Neural cell (in vitro differentiated cells): ENCODE measurements around the gene ANKRD13A. TPM values are rescaled to one million over a fixed set of nuclear protein-coding genes. Genes with fewer than 3 reads are reported as not detected.

Source experiments
- H2AFZ ChIP-seq: fragments of 200-600, 300-800 bp; sonication (generic), shearing (Covaris generic); 2 replicates; pipeline ENCODE4 v1.6.0; 2014; ENCODE audit warnings: low read depth, mild to moderate bottlenecking, antibody characterized with exemption, low read length, moderate library complexity
- H3F3A ChIP-seq: fragments of 200-600 bp; shearing (Covaris generic); 2 replicates; pipeline ENCODE4 v1.6.1; 2016; ENCODE audit warnings: mild to moderate bottlenecking, moderate library complexity, mixed read lengths, antibody characterized with exemption, low read length; ENCODE audit not compliant: insufficient read depth, poor library complexity, severe bottlenecking
- H3K27ac ChIP-seq: fragments of 200-600, 300-800 bp; sonication (generic), shearing (Covaris generic); 2 replicates; pipeline ENCODE4 v1.5.1; 2014; ENCODE audit warnings: mild to moderate bottlenecking, low read length, moderate library complexity
- H3K27me3 ChIP-seq: fragments of 300-800, 200-600 bp; sonication (generic), shearing (Covaris generic); 2 replicates; pipeline ENCODE4 v1.6.0; 2014; ENCODE audit warnings: mild to moderate bottlenecking, low read depth, low read length, moderate library complexity; ENCODE audit not compliant: insufficient read depth
- H3K36me3 ChIP-seq: fragments of 300-800, 200-600 bp; sonication (generic), shearing (Covaris generic); 2 replicates; pipeline ENCODE4 v1.5.1; 2014; ENCODE audit warnings: mild to moderate bottlenecking, antibody characterized with exemption, low read length, moderate library complexity; ENCODE audit not compliant: insufficient read depth
- H3K4me2 ChIP-seq: fragments of 300-800, 200-600 bp; sonication (generic), shearing (Covaris generic); 2 replicates; pipeline ENCODE4 v1.6.0; 2014; ENCODE audit warnings: mild to moderate bottlenecking, low read length
- H3K4me3 ChIP-seq: fragments of 300-800, 200-600 bp; sonication (generic), shearing (Covaris generic); 2 replicates; pipeline ENCODE4 v1.5.1; 2014; ENCODE audit warnings: mild to moderate bottlenecking, low read length, moderate library complexity
- H3K79me2 ChIP-seq: fragments of 200-600 bp; shearing (Covaris generic); replicated peaks from 2 replicates; pipeline ENCODE4 v1.6.0; 2014; ENCODE audit warnings: mild to moderate bottlenecking, low read length, moderate library complexity; ENCODE audit not compliant: insufficient read depth
- H3K9ac ChIP-seq: fragments of 300-800, 200-600 bp; sonication (generic), shearing (Covaris generic); 2 replicates; pipeline ENCODE4 v1.6.1; 2016; ENCODE audit warnings: mild to moderate bottlenecking, low read length, mixed read lengths
- H3K9me2 ChIP-seq: fragments of 200-600 bp; shearing (Covaris generic); 2 replicates; pipeline ENCODE4 v1.6.1; 2016; ENCODE audit warnings: mild to moderate bottlenecking, low read length, mixed read lengths; ENCODE audit not compliant: insufficient read depth
- H3K9me3 ChIP-seq: fragments of 200-600, 300-800 bp; sonication (generic), shearing (Covaris generic); 2 replicates; pipeline ENCODE4 v1.6.1; 2016; ENCODE audit warnings: mild to moderate bottlenecking, mixed run types, low read length, moderate library complexity, mixed read lengths
- H4K20me1 ChIP-seq: fragments of 200-600 bp; shearing (Covaris generic); 2 replicates; pipeline ENCODE4 v1.6.1; 2016; ENCODE audit warnings: mild to moderate bottlenecking, mixed run types; ENCODE audit not compliant: insufficient read depth
- EP300 ChIP-seq: fragments of 450-650 bp; conservative IDR thresholded peaks from 2 replicates; pipeline ENCODE4 v1.6.1; 2014; ENCODE audit warnings: antibody characterized with exemption, mild to moderate bottlenecking, moderate library complexity; ENCODE audit not compliant: poor library complexity, severe bottlenecking
- EZH2 ChIP-seq: fragments of 200-600, 300-800 bp; shearing (Covaris generic), sonication (generic); IDR thresholded peaks from 2 replicates; pipeline ENCODE4 v1.6.1; 2014; ENCODE audit warnings: antibody characterized with exemption, low read length, borderline replicate concordance, mild to moderate bottlenecking; ENCODE audit not compliant: insufficient read depth, poor library complexity, severe bottlenecking
- MXI1 ChIP-seq: fragments of 450-650 bp; conservative IDR thresholded peaks from 2 replicates; pipeline ENCODE4 v1.6.1; 2014; ENCODE audit warnings: antibody characterized with exemption, mild to moderate bottlenecking; ENCODE audit not compliant: poor library complexity, severe bottlenecking
- POLR2AphosphoS5 ChIP-seq: IDR thresholded peaks from 2 replicates; pipeline ENCODE4 v1.6.1; 2012
- RAD21 ChIP-seq: fragments of 450-650 bp; conservative IDR thresholded peaks from 2 replicates; pipeline ENCODE4 v1.6.1; 2014; ENCODE audit warnings: antibody characterized with exemption, mild to moderate bottlenecking, moderate library complexity
- SMC3 ChIP-seq: fragments of 450-650 bp; conservative IDR thresholded peaks from 2 replicates; pipeline ENCODE4 v1.6.1; 2014; ENCODE audit warnings: antibody characterized with exemption, mild to moderate bottlenecking, moderate library complexity; ENCODE audit not compliant: poor library complexity
- TAF1 ChIP-seq: IDR thresholded peaks from 2 replicates; pipeline ENCODE4 v1.6.1; 2012; ENCODE audit warnings: low read depth
- polyA plus RNA-seq: library from polyadenylated mRNA; depleted of rRNA; stranded (reverse); fragments of >200 nt; gene quantifications from 2 replicates; pipeline ENCODE4 v1.2.3, GENCODE V29; 2014
- TF ChIP-seq, protein P1 (sequence below): fragments of 450-650 bp; IDR thresholded peaks from 2 replicates; pipeline ENCODE4 v1.5.1; 2014; ENCODE audit warnings: antibody characterized with exemption, mild to moderate bottlenecking, moderate library complexity; ENCODE audit not compliant: poor library complexity, severe bottlenecking
- TF ChIP-seq, protein P2 (sequence below): IDR thresholded peaks from 2 replicates; pipeline ENCODE4 v1.6.1; 2012; ENCODE audit warnings: borderline replicate concordance

Gene ANKRD13A
- polyA plus RNA-seq, 1 donor from 2014 or later = 89.2 TPM

DNA sequence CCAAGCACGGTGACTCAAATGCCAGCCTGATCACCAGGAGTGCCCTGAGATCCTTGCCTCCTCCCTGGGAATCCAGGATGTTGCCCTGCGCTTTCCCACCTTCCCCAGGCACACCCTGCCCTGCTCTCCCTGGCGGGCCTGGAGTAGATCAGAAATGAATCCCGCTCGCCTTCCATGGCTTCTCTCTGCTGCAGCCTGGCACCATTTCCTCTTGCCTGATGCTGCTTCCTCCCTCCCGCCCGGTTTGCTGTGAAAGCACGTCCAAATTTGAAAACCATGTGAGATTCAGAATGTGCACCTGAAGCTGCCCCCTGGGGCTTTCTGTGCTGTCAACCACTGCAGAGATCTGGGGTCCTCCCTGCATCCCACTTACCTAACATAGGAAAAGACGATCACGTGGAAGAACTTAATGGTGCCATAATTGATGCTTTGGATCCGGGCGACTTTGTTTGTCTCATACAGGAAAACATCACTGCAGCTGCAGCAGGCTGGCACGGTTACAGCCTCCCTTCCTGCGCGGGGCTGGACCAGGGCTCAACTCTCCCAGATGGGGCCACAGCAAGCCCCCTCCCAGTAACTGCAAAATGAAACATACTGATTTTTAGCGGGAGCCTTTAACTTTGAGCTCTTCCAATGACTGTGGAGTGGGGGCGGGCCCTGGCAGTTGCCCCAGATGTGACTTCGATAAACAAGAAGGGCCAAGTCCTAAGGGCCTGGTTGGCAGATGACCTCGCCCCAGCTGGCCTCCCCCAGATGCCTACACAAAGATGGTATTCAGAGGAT, 74.0 kb downstream of the ANKRD13A start:
- Histone ChIP-seq H3K4me3 (no peak overlapping the region), H3K4me2 (no peak overlapping the region), H2AFZ (no peak overlapping the region)

DNA sequence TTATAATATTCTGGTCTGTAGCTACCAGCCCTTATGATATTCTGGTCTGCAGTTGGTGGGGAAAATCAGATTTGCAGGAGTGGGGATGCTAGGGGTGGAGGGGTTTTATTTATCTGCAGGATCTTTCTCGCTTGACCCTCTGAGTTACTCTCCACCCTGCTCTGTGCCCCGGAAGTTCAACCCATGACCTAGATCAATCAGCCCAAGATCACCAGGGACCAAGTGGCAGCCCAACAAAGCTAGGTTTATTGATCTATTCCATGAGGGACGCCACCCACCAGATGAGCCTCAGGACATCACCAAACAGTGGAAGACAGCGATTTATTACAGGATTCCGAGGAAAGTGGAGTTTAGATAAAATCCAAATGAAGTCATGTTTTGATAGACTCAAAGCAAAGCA, 74.9 kb downstream of the ANKRD13A start:
- H3K9me3 ChIP-seq = no peaks in the 10 kb centered on the region
- no peak overlapping the region for H3K27ac ChIP-seq
- no peak overlapping the region for H3K4me2 ChIP-seq
- H3K9ac ChIP-seq = no peak overlapping the region
- no peaks in the 10 kb centered on the region for H3K9me2 ChIP-seq
- no peaks in the 10 kb centered on the region for H3K27me3 ChIP-seq
- H3K4me3 ChIP-seq = no peak overlapping the region
- no peaks in the 10 kb centered on the region for H3F3A ChIP-seq
- no peak overlapping the region for H2AFZ ChIP-seq
- H3K79me2 ChIP-seq = no peaks in the 10 kb centered on the region
- TF ChIP-seq POLR2AphosphoS5 (no peak), RAD21 (no peak), MXI1 (no peak), SMC3 (no peak), EP300 (no peak), TAF1 (no peak), EZH2 (no peak)
- TF ChIP-seq, protein P1, sequence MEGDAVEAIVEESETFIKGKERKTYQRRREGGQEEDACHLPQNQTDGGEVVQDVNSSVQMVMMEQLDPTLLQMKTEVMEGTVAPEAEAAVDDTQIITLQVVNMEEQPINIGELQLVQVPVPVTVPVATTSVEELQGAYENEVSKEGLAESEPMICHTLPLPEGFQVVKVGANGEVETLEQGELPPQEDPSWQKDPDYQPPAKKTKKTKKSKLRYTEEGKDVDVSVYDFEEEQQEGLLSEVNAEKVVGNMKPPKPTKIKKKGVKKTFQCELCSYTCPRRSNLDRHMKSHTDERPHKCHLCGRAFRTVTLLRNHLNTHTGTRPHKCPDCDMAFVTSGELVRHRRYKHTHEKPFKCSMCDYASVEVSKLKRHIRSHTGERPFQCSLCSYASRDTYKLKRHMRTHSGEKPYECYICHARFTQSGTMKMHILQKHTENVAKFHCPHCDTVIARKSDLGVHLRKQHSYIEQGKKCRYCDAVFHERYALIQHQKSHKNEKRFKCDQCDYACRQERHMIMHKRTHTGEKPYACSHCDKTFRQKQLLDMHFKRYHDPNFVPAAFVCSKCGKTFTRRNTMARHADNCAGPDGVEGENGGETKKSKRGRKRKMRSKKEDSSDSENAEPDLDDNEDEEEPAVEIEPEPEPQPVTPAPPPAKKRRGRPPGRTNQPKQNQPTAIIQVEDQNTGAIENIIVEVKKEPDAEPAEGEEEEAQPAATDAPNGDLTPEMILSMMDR = no peak
- TF ChIP-seq, protein P2, sequence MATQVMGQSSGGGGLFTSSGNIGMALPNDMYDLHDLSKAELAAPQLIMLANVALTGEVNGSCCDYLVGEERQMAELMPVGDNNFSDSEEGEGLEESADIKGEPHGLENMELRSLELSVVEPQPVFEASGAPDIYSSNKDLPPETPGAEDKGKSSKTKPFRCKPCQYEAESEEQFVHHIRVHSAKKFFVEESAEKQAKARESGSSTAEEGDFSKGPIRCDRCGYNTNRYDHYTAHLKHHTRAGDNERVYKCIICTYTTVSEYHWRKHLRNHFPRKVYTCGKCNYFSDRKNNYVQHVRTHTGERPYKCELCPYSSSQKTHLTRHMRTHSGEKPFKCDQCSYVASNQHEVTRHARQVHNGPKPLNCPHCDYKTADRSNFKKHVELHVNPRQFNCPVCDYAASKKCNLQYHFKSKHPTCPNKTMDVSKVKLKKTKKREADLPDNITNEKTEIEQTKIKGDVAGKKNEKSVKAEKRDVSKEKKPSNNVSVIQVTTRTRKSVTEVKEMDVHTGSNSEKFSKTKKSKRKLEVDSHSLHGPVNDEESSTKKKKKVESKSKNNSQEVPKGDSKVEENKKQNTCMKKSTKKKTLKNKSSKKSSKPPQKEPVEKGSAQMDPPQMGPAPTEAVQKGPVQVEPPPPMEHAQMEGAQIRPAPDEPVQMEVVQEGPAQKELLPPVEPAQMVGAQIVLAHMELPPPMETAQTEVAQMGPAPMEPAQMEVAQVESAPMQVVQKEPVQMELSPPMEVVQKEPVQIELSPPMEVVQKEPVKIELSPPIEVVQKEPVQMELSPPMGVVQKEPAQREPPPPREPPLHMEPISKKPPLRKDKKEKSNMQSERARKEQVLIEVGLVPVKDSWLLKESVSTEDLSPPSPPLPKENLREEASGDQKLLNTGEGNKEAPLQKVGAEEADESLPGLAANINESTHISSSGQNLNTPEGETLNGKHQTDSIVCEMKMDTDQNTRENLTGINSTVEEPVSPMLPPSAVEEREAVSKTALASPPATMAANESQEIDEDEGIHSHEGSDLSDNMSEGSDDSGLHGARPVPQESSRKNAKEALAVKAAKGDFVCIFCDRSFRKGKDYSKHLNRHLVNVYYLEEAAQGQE = no peak
- H3K36me3 ChIP-seq = no peaks in the 10 kb centered on the region
- H4K20me1 ChIP-seq = no peaks in the 10 kb centered on the region

More for the DNA sequence above, 74.0 kb downstream of the ANKRD13A start:
- H3K9me3 ChIP-seq = no peaks in the 10 kb centered on the region
- H3K9ac ChIP-seq = no peak overlapping the region
- H4K20me1 ChIP-seq = no peaks in the 10 kb centered on the region
- no peaks in the 10 kb centered on the region for H3K9me2 ChIP-seq
- H3K79me2 ChIP-seq = no peaks in the 10 kb centered on the region
- TF ChIP-seq POLR2AphosphoS5 (no peak), TAF1 (no peak), EZH2 (no peak), MXI1 (no peak), EP300 (no peak), RAD21 (no peak), SMC3 (no peak)
- TF ChIP-seq, protein P1 = no peak
- TF ChIP-seq, protein P2 = no peak
- H3K27me3 ChIP-seq = no peaks in the 10 kb centered on the region
- H3K36me3 ChIP-seq = no peaks in the 10 kb centered on the region
- H3F3A ChIP-seq = no peaks in the 10 kb centered on the region
- H3K27ac ChIP-seq = peak overlapping the region; percentile 24
